Fibroblast of skin of left quadriceps (primary cell): Measurements from ENCODE around the gene MYPN.
"Not testable (repeated sequence)": the region's sequence is repeated elsewhere in the genome, so short reads cannot be mapped to it uniquely, and the experiment has no call there.

ENCODE experiments used
- DNase-seq, 2 experiments: peaks; one replicate each; pipeline ENCODE4 v3.0.0-alpha.2; 2013; ENCODE audit warnings: low read depth in 2 of 2

The MYPN gene, protein sequence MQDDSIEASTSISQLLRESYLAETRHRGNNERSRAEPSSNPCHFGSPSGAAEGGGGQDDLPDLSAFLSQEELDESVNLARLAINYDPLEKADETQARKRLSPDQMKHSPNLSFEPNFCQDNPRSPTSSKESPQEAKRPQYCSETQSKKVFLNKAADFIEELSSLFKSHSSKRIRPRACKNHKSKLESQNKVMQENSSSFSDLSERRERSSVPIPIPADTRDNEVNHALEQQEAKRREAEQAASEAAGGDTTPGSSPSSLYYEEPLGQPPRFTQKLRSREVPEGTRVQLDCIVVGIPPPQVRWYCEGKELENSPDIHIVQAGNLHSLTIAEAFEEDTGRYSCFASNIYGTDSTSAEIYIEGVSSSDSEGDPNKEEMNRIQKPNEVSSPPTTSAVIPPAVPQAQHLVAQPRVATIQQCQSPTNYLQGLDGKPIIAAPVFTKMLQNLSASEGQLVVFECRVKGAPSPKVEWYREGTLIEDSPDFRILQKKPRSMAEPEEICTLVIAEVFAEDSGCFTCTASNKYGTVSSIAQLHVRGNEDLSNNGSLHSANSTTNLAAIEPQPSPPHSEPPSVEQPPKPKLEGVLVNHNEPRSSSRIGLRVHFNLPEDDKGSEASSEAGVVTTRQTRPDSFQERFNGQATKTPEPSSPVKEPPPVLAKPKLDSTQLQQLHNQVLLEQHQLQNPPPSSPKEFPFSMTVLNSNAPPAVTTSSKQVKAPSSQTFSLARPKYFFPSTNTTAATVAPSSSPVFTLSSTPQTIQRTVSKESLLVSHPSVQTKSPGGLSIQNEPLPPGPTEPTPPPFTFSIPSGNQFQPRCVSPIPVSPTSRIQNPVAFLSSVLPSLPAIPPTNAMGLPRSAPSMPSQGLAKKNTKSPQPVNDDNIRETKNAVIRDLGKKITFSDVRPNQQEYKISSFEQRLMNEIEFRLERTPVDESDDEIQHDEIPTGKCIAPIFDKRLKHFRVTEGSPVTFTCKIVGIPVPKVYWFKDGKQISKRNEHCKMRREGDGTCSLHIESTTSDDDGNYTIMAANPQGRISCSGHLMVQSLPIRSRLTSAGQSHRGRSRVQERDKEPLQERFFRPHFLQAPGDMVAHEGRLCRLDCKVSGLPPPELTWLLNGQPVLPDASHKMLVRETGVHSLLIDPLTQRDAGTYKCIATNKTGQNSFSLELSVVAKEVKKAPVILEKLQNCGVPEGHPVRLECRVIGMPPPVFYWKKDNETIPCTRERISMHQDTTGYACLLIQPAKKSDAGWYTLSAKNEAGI (N-terminal part only)

DNA sequence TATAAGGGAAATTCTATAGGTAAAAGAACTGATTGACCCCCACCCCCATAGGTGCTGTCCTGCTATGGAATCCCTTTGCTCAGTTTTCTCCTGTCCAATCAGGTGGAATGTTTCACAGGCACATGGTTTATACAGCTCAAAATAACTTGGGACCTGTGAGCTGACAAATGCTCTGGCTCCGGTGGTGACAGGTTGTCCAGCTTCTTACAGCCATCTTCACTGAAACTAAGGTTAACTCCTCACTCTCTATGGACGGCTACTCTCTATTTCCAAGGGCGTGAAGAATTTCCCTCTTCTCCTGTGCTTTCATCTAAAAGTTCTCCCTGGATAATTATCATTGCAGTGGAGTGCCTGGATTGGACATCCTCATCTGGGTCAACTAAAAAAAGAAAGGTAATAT is at the start of gene MYPN:
TSS of gene MYPN (plus strand) at position 158 of the 400 bp plus-strand sequence. CDS start 11,951 bp downstream, outside the sequence.
- DNase-seq = no peak

DNA sequence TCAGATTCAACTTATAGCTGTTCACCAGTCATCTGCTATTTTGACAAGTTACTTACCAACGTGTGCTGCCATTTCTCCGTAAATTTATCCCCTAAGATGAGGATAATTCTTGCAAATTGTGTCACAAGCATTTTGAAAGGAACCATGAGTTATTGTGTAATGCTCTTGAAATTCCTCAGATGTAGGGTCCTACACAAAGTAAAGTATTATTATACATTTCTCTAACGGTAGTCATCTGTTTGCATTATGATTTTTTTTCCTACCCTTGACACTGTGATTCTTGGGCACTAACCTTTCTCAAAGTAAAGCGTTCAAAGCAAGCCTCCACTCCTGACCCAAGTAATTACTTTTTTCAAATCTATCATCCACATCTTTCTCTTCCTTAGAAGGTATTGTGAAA is 42.3 kb upstream of the MYPN start:
- no peak for DNase-seq

DNA sequence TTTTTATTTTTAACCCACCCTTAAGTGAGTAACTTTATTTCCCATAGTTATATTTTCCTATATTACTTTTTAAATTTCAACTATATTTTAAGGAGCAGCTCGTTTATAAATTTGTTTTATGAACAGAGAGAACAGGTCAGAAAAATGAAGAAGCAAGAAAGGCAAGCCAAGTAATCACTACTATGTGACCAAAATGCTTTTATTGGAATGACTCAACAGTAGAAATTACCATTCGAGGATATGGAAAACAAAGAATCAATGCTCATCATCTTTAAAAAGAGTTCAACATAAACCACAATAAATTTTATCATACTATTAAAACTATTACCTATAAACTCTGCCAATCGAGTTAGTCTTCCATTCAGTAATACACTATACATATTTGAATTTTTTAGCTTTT is 41.8 kb upstream of the MYPN start:
- no peak for DNase-seq

DNA sequence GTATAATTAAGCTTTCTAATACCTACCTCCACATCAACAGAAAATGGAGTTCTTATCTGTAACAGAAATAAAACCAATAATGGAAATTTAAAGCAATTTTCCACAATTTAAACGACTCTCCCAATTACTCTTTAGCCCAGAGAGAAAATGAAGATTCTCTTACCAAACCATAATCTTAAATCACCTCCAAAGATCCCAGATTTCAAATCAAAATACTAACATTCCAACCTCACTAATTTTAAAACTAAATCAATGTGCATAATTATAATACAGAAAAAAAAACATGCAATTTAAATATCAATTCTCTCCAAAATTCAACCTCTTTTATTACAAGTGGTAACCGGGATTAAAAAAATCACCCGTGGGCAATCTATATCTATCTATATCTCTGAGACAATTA is 35.7 kb upstream of the MYPN start:
- DNase-seq = no peak

DNA sequence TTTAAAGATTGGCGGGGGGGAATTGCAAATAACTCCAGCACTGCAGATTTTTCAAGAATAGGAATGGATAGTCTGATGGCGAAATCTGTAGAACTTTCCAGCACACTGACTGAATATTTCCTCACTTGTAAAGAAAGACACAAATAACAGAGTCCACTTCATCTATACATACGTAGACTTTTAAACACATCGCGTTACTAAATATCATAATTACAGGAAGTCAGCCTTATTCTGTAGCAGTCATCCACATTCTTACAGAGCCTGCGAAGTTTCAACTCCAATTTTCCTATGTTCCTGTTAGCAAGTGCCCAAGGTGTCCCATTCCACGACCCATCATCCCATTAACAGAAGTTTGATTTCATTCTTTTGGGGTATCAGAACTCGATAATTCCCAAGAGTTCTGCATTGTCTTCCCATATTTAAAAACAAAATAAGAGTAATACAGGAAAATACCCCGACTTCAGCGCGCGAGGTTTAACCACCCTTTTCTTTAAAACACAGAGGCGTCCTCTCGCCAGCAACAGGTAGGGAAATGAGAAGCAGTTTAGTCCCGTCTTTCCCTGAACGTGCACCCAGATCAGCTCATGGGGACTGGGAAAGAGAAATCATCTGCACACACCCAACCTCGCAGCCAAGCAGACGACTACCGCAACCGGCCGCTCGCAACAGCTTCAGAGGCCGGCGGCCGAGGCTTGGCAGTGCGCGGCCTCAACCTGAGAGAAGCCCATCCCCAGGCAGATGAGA is 35.1 kb upstream of the MYPN start:
- no peak for DNase-seq

DNA sequence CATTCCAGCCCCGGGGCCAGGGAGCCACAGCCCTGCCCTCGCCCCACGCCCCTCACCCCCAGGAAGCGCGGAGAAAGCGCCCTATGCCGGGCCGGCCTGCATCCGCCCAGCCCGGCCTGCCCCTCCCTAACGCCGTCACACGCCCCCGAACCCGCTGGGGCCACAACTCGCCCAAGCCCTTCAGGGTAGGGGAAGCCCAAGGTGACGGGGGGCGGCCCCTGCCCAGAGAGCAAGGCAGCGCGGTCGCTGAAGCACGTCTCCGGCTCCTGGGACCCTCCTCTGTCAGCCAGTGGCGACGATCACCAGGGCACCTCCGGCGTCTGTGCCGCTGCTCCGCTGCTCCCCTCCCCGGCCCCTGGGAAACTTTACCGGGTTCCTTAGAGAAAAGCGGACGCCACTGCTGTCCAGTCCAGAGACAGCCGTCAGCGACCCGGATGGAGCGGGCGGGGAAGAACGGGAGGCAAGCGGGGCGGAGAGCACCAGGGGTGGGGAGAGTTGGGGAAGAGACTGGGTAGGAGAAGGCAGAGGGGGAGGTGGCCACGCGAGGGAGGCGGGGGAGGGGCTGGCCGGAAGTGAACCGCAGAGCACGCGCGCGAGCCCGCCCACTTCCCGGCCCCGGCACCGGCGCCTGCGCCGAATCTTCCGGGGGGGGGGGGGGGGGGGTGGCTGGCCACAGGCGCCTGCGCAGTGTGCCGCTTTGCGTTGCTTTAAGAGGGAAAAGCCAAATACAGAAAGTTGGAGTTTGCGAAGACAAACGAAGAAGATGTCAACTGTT is 34.3 kb upstream of the MYPN start, which contains the start of gene HERC4:
TSS of gene HERC4 (minus strand) at position 509 of the 775 bp plus-strand sequence. CDS start 2,175 bp downstream, outside the sequence.
- peak; percentile 86 to 87 for DNase-seq

DNA sequence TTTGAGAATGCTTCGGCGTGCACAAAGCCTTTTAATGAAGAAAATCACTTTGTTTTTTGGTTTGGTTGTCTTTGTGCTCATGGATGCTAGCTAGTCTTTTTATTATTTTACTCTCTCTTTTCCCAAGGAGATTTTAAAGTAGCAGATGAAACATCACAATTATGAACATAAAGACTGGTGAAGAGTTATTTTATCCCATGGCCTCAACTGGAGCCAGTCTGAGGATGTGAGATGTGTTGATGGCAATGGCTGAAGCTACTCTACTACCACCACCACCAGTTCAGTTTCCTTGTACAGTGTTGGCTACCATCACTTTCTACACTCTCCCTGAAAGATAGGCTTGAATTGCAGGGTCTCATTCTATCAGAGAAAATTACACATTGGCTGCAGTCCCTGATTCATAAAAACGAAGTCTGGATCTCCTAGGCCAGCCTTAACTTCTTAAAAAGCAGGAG is 33.7 kb upstream of the MYPN start:
- no peak for DNase-seq

DNA sequence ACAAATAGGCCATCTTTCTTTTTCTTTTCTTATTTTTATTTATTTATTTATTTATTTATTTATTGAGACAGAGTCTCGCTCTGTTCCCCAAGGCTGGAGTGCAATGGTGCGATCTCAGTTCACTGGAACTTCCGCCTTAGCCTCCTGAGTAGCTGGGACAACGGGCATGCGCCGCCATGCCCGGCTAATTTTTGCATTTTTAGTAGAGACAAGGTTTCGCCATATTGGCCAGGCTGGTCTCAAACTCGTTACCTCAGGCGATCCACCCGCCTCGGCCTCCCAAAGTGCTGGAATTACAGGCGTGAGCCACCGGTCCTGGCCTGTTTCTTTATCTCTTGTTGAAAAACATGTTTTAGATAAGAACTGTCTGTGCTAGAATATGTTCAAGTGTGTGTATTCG is 33.2 kb upstream of the MYPN start:
- DNase-seq = not testable (repeated sequence)

DNA sequence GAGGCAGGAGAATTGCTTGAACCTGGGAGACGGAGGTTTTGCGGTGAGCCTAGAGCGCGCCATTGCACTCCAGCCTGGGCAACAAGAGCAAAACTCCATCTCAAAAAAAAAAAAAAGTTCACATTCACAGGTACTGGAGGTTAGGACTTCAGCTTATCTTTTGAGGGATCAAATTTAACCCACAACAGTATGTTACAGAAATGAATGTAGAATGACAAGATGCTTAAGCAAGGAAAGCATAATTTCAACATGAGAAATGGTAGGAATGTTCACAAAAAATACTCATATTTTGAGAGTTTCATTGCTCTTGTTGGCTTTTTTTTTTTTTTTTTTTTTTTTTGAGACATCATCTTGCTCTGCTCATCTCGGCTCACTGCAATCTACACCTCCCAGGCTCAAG is 32.3 kb upstream of the MYPN start:
- DNase-seq = no peak

DNA sequence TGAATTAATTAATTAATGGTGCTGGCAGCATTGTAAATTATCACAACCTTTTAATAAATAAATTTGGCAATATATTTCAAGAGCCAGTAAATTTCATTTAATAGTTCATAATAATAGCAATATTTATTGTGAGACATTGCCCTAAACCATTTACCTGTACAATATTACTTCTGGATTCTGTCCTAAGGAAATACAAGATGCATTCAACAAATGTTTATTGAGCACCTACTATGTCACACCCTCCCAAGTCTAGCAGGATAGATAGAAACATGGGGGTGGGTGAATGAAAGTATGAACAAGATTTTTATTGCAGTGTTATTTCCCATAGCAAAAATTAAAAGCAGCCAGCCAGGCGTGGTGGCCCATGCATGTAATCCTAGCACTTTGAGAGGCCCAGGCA is 29.9 kb upstream of the MYPN start:
- DNase-seq = no peak

DNA sequence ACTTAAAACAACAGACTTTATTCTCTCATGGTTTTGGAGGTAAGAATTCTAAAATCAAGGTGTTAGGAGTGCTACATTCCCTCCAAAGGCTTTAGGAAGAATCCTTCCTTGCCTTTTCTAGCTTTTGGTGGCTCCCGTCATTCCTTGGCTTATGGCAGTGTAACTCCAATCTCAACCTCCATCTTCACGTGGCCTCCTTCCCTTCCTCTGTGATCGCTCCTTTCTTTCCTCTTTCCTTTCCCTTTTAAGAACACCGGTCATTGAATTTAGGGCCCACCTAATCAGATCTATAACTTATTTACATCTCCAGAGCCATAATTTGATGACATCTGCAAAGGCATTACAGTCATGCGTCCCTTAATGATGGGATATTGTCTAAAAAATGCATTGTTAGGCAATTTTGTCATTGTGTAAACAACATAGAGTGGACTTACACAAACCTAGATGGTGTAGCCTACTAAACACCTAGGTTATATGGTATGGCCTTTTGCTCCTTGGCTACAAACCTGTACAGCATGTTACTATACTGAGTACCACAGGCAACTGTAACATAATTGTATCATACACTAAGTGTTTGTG is 28.3 kb upstream of the MYPN start:
- no peak for DNase-seq

DNA sequence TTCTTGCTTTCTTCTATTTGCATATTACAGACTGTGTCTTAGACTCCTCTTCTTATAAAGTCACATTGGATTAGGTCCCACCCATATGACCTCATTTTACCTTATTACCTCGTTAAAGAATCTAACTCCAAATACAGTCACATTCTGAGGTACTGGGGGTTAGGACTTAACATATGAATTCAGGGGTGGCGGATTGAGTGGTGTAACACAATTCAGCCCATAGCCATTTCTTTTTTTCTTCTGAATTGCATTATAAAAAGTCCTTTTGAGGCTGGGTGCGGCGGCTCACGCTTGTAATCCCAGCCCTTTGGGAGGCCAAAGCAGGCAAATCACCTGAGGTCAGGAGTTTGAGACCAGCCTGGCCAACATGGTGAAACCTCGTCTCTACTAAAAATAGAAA is 27.4 kb upstream of the MYPN start:
- DNase-seq = no peak

DNA sequence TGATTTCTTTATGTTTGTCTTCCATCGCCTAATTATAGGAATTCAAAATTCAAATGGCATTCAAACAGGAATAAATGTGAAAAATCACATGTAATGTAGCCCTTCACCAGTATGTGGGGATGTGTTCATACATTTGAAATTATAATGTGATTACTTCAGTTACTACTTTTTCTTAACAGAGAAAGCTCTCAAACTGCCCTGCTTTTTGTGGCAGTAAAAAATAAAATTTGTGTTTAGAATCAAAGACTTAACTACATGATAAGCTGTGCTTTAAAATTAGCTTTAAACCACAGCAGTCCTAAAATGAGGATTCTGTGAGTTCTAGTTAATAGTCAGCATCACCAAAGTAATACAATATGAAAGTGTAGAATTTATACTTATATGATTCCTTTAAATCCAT is 26.4 kb upstream of the MYPN start:
- no peak for DNase-seq

DNA sequence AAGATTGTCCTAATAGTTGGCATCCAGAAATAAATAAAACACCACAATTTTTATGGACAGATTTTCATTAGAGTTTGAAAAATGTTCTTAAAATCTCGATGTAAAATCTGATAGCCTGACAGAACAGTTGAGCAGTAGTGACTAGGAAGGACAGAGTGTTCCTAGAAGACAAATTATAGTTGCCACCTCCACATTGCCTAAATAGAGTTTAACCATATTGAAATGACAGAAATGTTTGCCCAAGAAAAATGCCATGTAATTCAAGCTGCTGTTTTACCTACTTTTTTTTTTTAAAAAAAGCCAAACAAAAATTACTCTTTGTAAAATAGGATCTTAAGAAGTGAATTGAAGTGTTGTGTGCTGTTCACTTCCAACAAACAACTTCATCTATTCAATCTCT is 25.3 kb upstream of the MYPN start:
- DNase-seq = no peak

DNA sequence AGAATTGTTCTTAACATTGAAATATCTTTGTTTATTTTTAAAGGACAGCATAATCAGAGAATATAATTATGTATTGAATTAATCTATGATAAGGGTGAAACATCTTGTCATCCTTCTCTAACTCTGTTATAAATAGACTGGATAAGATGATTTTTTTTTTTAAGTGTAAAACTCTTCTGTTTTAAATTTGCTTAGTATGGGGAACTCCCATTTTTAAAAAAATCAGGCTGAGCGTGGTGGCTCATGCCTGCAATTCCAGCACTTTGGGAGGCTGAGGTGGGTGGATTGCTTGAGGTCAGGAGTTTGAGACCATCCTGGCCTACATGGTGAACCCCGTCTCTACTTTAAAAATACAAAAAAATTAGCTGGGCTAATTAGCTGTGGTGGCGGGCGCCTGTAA is 24.8 kb upstream of the MYPN start:
- DNase-seq = no peak

DNA sequence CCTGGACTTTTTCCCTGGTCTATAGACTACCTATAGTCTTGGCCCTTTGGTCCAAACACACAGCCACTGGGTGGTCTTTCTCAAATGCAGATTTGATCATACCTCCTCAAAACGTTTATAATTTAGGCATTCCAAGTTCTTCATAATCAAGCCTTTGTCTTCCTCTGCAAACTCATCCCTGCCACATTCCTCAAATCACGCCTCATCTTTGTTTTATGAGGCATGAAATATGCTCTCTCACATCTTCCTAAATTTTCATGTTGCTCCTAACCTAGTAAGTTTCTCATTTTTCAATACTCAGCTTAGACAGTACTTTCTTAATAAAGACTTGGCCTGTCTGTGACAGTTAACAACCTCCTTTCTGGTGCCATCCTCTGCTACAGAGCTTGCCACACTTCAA is 23.3 kb upstream of the MYPN start:
- DNase-seq = no peak

DNA sequence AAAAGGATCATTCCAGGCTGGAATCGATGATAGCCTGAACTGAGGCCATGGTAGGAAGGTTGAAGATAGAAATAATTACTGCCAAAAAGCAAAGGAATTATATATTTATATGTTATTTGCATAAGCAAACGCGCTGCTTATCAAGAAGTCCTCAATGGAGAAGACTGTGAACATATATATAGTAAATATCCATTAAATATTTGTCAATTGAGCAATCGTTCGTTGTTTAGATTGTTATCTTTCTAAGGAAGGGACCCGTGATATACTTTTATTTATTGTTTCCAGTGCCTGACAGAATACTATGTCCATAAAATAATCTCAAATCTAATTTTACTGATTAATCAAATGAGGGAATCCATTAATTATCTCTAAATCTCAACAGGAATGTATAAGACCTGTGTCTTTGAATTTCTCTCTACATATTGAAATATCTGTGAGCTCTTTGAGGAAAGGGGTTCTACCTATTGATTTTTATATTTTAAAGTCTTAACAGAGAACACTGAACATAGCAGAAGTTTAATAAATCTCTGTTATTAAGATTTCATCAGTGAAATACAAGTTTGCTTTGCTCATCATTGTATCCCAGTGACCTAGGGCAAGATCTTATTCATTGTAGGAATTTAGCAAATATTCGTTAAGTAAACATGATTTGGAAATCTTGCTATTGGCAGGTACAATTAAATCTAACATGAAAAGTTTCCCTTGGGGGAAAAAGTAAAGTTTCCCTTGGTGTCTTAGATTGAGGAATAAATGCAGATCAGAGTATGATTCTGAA is 22.2 kb upstream of the MYPN start:
- no peak for DNase-seq

DNA sequence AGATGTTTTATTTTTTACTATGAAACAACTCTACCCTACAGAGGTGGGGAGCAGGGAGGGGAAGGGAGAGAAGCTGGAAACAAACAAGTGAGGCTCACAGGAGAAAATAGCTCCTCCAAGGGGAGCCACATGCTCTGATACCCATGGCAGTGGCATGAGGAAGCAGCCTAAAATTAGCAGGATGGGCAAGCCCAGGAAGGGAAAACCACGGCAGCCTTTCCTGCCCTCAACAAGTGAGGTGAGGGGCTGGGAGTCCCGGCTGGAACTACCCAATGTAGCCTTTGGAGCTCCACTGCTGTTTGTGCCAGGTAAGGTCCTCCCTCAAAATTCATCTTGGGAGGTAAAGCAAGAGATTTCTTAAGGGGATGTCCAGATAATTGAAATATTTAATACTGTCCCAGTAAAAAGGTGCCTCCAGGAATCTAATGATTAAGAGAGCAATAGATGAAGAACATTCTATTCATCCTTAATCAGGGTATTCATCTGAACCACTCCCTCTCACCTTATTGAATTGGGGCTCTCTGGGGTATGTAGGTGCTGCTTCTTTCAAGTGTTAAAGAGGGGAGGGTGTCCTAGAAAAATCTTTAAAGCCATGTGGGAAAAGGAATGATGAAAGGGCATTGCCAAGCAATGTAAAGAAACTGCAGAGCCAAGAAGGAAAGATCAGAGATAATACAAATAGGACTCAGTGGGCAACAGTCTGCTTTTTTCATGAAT is 21.4 kb upstream of the MYPN start:
- no peak for DNase-seq

DNA sequence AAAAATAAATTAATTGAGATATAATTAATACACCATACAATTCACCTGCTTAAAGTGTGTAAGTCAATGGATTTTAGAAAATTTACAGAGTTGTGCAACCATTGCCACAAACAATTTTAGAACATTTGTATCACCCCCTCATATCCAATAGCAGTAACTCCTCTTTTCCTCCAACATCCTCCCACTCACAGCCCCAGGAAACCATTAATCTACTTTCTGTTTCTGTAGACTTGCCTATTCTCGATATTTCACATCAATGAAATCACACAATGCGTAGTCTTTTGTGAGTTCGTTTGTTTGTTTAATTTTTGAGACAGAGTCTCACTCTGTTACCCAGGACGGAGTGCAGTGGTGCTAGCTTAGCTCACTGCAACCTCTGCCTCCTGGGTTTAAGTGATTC is 20.5 kb upstream of the MYPN start:
- DNase-seq = no peak
